Middle frontal gyrus (tissue), 1 donor: Measurements from ENCODE around the gene STAT2.
"Not testable (repeated sequence)": the region's sequence is repeated elsewhere in the genome, so short reads cannot be mapped to it uniquely, and the experiment has no call there.

Experiments
- DNase-seq: peaks from one replicate; pipeline ENCODE4 v3.0.0-alpha.2; 2015; ENCODE audit warnings: low spot score; ENCODE audit errors: extremely low spot score

Gene STAT2

DNA sequence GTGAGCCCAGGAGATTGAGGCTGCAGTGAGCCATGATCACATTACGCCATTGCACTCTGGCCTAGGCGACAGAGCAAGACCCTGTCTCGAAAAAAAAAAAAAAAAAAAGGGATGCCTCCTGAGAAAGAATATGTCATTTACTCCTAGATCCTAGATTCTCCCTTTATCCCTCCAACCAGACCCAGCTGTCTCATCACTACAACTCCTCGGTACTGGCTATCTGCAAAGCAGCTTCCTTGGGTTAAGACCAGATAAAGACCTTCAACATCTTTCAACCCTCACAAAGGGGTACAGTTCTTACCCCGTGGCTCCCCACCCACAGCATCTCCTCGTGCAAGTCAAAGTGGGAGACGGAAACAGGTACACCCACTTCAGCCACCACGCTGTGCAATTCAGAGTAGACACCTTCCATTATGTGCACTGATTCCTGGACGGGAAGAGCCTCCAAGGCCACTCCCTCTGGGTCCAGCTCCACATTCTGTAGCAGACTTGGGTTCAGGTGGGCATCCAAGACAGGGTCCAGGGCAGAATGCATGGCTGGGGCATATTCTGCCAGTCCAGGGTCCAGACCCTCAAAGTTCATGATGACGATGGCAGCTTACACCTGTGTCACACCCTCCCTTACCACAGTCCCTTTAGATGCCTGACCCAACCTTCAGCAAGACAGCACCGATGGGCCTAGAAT is 27.3 kb downstream of the STAT2 start:
- no peak for DNase-seq

- DNase-seq = no peak
Measured at GRCh38 chr12:56330936-56331490, 28.9 kb downstream of the STAT2 start.

- no peak for DNase-seq
Measured at GRCh38 chr12:56326533-56326932, 33.4 kb downstream of the STAT2 start.

- DNase-seq = no peak
Measured at GRCh38 chr12:56326126-56326525, 33.8 kb downstream of the STAT2 start.

DNA sequence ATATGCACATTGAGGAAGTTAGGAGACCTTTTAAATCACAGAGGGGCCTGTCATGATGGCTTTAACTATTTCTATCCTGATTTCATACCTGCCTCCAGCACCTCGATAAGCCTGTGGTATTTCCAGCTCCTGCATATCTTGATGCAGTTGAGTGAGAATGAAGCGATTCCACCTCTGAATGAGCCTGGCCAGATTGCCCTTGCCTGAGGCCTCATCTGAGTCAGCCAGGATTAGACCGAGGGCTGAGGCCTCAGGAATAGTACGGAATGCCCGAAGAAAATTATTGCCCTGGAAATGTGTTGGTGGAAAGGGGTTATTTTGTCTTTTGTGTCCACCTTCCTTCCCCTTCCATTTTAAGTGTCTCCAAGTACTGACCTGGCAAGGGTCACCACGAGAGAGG is 35.7 kb downstream of the STAT2 start:
- no peak for DNase-seq

GRCh38 chr12:56321610-56322009 is 38.3 kb downstream of the STAT2 start:
- DNase-seq = not testable (repeated sequence)

- DNase-seq = no peak
Measured at GRCh38 chr12:56321027-56321426, 38.9 kb downstream of the STAT2 start.

GRCh38 chr12:56317675-56318074 is 42.2 kb downstream of the STAT2 start:
- no peak for DNase-seq

- DNase-seq = peak; percentile 89
Measured at GRCh38 chr12:56315622-56316473, 44.1 kb downstream of the STAT2 start, which contains the start of gene CNPY2. TSS of gene CNPY2 (minus strand) at chr12:56315988. CDS start at chr12:56315217, 771 bp downstream.

DNA sequence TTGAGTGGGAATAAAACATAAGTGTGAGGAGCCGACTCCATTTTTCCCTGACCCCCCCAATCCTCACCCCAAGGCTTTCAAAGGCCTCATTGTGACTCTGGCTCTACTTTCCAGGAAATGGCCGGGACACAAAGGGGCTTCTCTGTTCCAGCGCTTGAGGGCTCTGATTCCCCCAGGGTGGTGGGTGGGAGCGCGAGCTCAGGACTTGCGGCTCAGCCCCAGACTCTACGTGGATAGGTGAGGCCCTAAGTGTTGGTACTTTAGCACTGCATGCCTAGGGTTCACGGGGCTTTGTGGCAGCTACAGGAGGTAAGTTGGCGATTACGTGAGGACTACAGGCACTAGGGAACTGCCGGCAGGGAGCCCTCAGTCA is 44.7 kb downstream of the STAT2 start:
- no peak for DNase-seq

DNA sequence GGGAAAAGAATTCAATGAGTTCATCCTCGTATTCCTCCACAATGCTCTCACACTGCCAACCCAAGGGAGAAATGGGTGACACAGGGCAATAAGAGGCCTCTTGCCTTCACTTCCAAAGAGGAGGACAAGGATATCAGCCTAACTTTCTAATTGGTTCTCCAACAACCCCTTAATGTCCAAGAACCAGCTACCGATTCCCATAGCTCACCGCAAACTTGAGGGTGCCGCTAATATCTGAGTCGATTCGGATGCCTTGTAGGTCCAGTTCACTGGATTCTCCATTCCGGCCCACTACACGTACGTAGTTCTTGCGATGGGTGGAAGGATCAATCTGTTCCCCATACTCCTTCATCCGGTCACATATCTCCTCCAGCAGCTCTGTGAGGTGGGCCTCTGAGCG is 48.9 kb downstream of the STAT2 start:
- no peak for DNase-seq

GRCh38 chr12:56308714-56309113 is 51.2 kb downstream of the STAT2 start:
- DNase-seq = no peak

DNA sequence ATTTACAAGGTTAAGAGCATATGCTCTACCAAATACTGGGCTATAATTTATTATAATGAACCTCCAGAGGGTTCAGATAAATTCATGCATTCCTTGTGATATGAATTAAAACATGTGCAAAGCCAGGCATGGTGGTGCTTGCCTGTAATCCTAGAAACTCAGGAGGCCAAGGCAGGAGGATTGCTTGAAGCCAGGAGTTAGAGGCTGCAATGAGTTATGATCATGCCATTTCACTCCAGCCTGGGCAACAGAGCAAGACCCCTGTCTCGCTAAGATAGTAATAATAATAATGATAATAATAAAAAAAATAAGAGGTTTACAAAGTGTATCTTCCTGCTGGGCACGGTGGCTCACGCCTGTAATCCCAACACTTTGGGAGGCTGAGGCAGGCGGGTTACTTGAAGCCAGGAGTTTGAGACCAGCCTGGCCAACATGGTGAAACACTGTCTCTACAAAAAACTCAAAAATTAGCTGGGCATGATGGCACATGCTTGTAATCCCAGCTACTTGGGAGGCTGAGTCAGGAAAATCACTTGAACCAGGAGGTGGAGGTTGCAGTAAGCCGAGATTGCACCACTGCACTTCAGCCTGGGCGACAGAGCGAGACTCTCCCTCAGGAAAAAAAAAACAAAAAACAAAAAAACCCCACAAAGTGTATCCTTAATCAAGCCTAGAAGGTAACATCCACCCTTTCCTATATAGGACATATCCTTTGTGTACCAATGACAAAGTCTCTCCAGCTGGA is 52.5 kb downstream of the STAT2 start:
- no peak for DNase-seq

GRCh38 chr12:56304872-56305590 is 54.9 kb downstream of the STAT2 start:
- DNase-seq = no peak

GRCh38 chr12:56304276-56304675 is 55.6 kb downstream of the STAT2 start:
- no peak for DNase-seq

DNA sequence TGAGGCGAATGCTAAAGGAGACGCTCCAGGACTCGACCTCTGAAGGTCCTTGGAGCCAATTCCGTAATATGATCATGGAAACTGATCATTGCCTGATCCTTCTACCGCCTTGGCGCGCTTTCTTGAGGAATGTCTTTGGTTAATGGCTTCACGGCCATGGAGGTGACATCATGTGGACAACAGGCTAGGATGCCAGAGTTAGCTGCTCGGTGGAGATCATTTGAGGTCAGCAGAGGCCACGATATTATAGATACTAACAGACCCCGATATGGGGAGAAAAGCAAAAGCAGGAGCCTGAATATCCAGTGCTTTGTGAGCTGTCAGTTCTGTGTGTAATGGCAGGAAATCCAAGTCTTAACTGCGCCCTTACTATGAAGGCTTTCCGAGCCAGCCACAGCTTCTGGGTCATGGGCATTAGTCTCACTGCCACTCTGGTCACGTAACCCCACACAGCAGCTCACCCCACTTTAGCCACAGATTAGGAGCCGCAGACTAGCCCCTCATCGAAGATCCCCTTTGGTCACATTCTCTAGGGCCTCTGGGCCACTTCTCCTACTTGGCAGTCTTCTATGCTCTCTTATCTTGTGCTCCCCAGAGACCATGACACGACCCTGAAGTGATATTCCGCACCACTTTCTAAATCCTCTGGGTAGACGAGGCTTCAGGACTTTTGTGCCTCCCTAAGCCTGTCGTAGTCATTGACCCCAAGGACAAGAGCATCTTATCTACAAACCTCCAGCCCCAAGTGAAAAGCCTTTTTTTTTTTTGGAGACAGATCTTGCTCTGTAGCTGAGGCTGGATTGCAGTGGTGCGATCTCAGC is 59.1 kb downstream of the STAT2 start:
- no peak for DNase-seq

- peak; percentile 97 for DNase-seq
Measured at GRCh38 chr12:56299853-56300643, 59.9 kb downstream of the STAT2 start, which contains the start of gene CS. TSS of gene CS (minus strand) at chr12:56300330. CDS start at chr12:56300201, 129 bp downstream.

- DNase-seq = no peak
Measured at GRCh38 chr12:56299308-56299852, 60.5 kb downstream of the STAT2 start.

DNA sequence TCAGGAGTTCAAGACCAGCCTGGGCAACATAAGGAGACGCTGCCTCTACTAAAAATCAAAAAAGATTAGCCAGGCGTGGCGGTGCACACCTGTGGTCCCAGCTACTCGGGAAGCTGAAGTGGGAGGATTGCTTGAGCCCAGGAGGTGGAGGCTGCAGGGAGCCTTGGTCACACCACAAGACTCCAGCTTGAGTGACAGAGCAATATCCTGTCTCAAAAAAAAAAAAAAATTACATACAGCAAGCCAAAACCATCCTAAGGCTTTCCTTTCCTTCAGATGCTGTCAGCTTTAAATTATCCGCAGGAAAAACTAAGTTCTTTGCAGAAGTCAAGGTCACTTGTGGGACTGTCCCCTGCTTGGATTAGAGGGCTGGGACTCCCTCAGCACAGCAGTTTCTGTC is 61.1 kb downstream of the STAT2 start:
- no peak for DNase-seq
